GM23338 (cell line): ENCODE results near the gene GLB1L3. TPM values are rescaled to one million over a fixed set of nuclear protein-coding genes. Genes with fewer than 3 reads are reported as not detected.

ENCODE experiments used
- ATAC-seq: fragments of 200-7000 bp; cut with Tn5 transposase; 3 replicates; pipeline ENCODE4 v1.9.1; 2020
- DNase-seq: peaks from one replicate; pipeline ENCODE4 v3.0.0-alpha.2; 2015; ENCODE audit warnings: low spot score
- H2AFZ ChIP-seq: fragments of 200-600 bp; sonication (generic); 2 replicates; pipeline ENCODE4 v1.8.0; 2016; ENCODE audit warnings: antibody characterized with exemption, mild to moderate bottlenecking, moderate library complexity
- H3F3A ChIP-seq: fragments of 200-600 bp; sonication (generic); replicated peaks from 2 replicates; pipeline ENCODE4 v1.8.0; 2017; ENCODE audit warnings: antibody characterized with exemption, mixed run types, low read depth
- H3K27ac ChIP-seq: fragments of 200-600 bp; sonication (generic); 2 replicates; pipeline ENCODE4 v1.6.1; 2016; ENCODE audit warnings: low read depth
- H3K27me3 ChIP-seq: fragments of 200-600 bp; sonication (generic); 2 replicates; pipeline ENCODE4 v1.8.0; 2016; ENCODE audit warnings: mild to moderate bottlenecking, mixed run types, moderate library complexity; ENCODE audit not compliant: insufficient read depth
- H3K36me3 ChIP-seq: fragments of 200-600 bp; sonication (generic); 2 replicates; pipeline ENCODE4 v1.8.0; 2016; ENCODE audit warnings: mild to moderate bottlenecking; ENCODE audit not compliant: insufficient read depth
- H3K4me1 ChIP-seq: fragments of 200-600 bp; sonication (generic); 2 replicates; pipeline ENCODE4 v1.8.0; 2016; ENCODE audit warnings: mild to moderate bottlenecking, moderate library complexity; ENCODE audit not compliant: insufficient read depth
- H3K4me2 ChIP-seq: fragments of 200-600 bp; sonication (generic); 2 replicates; pipeline ENCODE4 v1.7.1; 2017; ENCODE audit warnings: mixed run types
- H3K4me3 ChIP-seq: fragments of 200-600 bp; sonication (generic); 2 replicates; pipeline ENCODE4 v1.6.1; 2016; ENCODE audit warnings: mixed run types
- H3K79me2 ChIP-seq: fragments of 200-600 bp; sonication (generic); replicated peaks from 2 replicates; pipeline ENCODE4 v1.8.0; 2017; ENCODE audit warnings: mild to moderate bottlenecking; ENCODE audit not compliant: insufficient read depth
- H3K9me2 ChIP-seq: fragments of 200-600 bp; sonication (generic); 2 replicates; pipeline ENCODE4 v1.8.0; 2017; ENCODE audit not compliant: insufficient read depth
- H4K20me1 ChIP-seq: fragments of 200-600 bp; sonication (generic); replicated peaks from 2 replicates; pipeline ENCODE4 v1.8.0; 2017; ENCODE audit warnings: mild to moderate bottlenecking; ENCODE audit not compliant: insufficient read depth
- H3K27ac Mint-ChIP-seq: 2 replicates; pipeline ENCODE4 v1.8.0; 2020; ENCODE audit warnings: inconsistent platforms, mild to moderate bottlenecking, moderate library complexity, mixed read lengths
- H3K27me3 Mint-ChIP-seq: 3 replicates; pipeline ENCODE4 v1.8.0; 2022; ENCODE audit warnings: low read depth, mild to moderate bottlenecking, moderate library complexity, mixed read lengths, inconsistent platforms; ENCODE audit not compliant: insufficient read depth, poor library complexity
- H3K36me3 Mint-ChIP-seq: 3 replicates; pipeline ENCODE4 v1.8.0; 2021; ENCODE audit warnings: low read depth, mild to moderate bottlenecking, inconsistent platforms, moderate library complexity, mixed read lengths
- H3K4me1 Mint-ChIP-seq: 3 replicates; pipeline ENCODE4 v1.8.0; 2020; ENCODE audit warnings: mild to moderate bottlenecking, inconsistent platforms, mixed read lengths
- H3K4me3 Mint-ChIP-seq: 3 replicates; pipeline ENCODE4 v1.8.0; 2021; ENCODE audit warnings: moderate library complexity, mild to moderate bottlenecking, inconsistent platforms, mixed read lengths
- H3K9me3 Mint-ChIP-seq: 3 replicates; pipeline ENCODE4 v1.8.0; 2020; ENCODE audit warnings: moderate library complexity, mild to moderate bottlenecking, inconsistent platforms, mixed read lengths
- CREB1 ChIP-seq: fragments of 250-450 bp; sonication (Bioruptor Pico); IDR thresholded peaks from 2 replicates; pipeline ENCODE4 v1.5.0; 2020; ENCODE audit warnings: low read depth, mild to moderate bottlenecking, moderate library complexity
- CTCF ChIP-seq, 2 experiments: fragments of 200-600 bp in 1 of 2; sonication (generic) in 1 of 2; conservative IDR thresholded peaks; 2 replicates each; pipeline versions ENCODE4 v1.5.1 to v1.6.1; 2016 to 2017; ENCODE audit warnings: antibody characterized with exemption in 2 of 2, low read depth in 2 of 2, mild to moderate bottlenecking in 2 of 2, moderate library complexity in 1 of 2
- ETS1 ChIP-seq: IDR thresholded peaks from 2 replicates; pipeline ENCODE4 v1.6.1; 2016; ENCODE audit warnings: antibody characterized with exemption
- EZH2 ChIP-seq: fragments of 200-600 bp; sonication (generic); IDR thresholded peaks from one replicate; pipeline ENCODE4 v1.8.0; 2017; ENCODE audit warnings: antibody characterized with exemption, mild to moderate bottlenecking, low read depth; ENCODE audit not compliant: unreplicated experiment
- EZH2phosphoT487 ChIP-seq: fragments of 200-600 bp; sonication (generic); IDR thresholded peaks from one replicate; pipeline ENCODE4 v1.8.1; 2018; ENCODE audit warnings: antibody characterized with exemption; ENCODE audit not compliant: unreplicated experiment
- JUNB ChIP-seq: IDR thresholded peaks from one replicate; pipeline ENCODE4 v1.6.1; 2016; ENCODE audit warnings: antibody characterized with exemption; ENCODE audit not compliant: unreplicated experiment
- NANOG ChIP-seq: IDR thresholded peaks from 2 replicates; pipeline ENCODE4 v1.6.1; 2016; ENCODE audit warnings: antibody characterized with exemption, borderline replicate concordance
- POLR2AphosphoS5 ChIP-seq: IDR thresholded peaks from 2 replicates; pipeline ENCODE4 v1.6.1; 2016; ENCODE audit warnings: antibody characterized with exemption, low read depth
- REST ChIP-seq: IDR thresholded peaks from one replicate; pipeline ENCODE4 v1.6.1; 2018; ENCODE audit warnings: antibody characterized with exemption; ENCODE audit not compliant: unreplicated experiment
- STAT1 ChIP-seq: IDR thresholded peaks from one replicate; pipeline ENCODE4 v1.6.1; 2016; ENCODE audit warnings: antibody characterized with exemption; ENCODE audit not compliant: unreplicated experiment
- ZNF114 ChIP-seq: fragments of 250-450 bp; sonication (Bioruptor Pico); IDR thresholded peaks from 2 replicates; pipeline ENCODE4 v1.5.0; 2020; ENCODE audit warnings: mild to moderate bottlenecking, moderate library complexity
- ZNF331 ChIP-seq: fragments of 250-450 bp; sonication (Bioruptor Pico); IDR thresholded peaks from 2 replicates; pipeline ENCODE4 v1.5.0; 2020; ENCODE audit warnings: low read depth, mild to moderate bottlenecking, moderate library complexity
- ZNF462 ChIP-seq: fragments of 250-450 bp; sonication (Bioruptor Pico); IDR thresholded peaks from 2 replicates; pipeline ENCODE4 v1.5.0; 2020; ENCODE audit warnings: mild to moderate bottlenecking, moderate library complexity
- polyA plus RNA-seq: library from polyadenylated mRNA; unstranded; fragments of >200 nt; fragmentation: Nextera tagmentation; extraction: Ambion mirVana; gene quantifications from 2 replicates; pipeline ENCODE4 v1.2.1, GENCODE V29; 2016
- total RNA-seq: library from RNA; depleted of rRNA; stranded (reverse); fragments of >200 nt; shearing (Covaris generic); gene quantifications from 2 replicates; pipeline ENCODE4 v1.2.3, GENCODE V29; 2014

GLB1L3 gene
- total and polyA plus RNA-seq, 2 experiments from 2014 or later = 28.8 to 33.1 TPM

- no peak for DNase-seq
- no peaks in the 10 kb centered on the region for H3F3A ChIP-seq
- H3K27me3 ChIP-seq = no peaks in the 10 kb centered on the region
- no peaks in the 10 kb centered on the region for H3K9me3 Mint-ChIP-seq
- no peaks in the 10 kb centered on the region for H3K79me2 ChIP-seq
- H3K4me3 Mint-ChIP-seq = no peak overlapping the region
- H4K20me1 ChIP-seq = no peaks in the 10 kb centered on the region
- no peak overlapping the region for H3K4me3 ChIP-seq
- H3K36me3 Mint-ChIP-seq = no peaks in the 10 kb centered on the region
- H3K4me2 ChIP-seq = no peak overlapping the region
- no peaks in the 10 kb centered on the region for H3K36me3 ChIP-seq
- no peak for ATAC-seq
- no peak overlapping the region for H3K27ac ChIP-seq
- H3K27ac Mint-ChIP-seq = no peak overlapping the region
- no peaks in the 10 kb centered on the region for H3K9me2 ChIP-seq
- peaks cover 7% of the 10 kb centered on the region for H3K4me1 Mint-ChIP-seq
- TF ChIP-seq REST = no peak
- no peak for TF ChIP-seq NANOG
- no peak for TF ChIP-seq ZNF114
- TF ChIP-seq ZNF331 (CRISPR knock-in tag) = no peak
- no peak for TF ChIP-seq STAT1
- no peak for TF ChIP-seq JUNB
- TF ChIP-seq EZH2 = no peak
- TF ChIP-seq EZH2phosphoT487 = no peak
- no peak for TF ChIP-seq ZNF462 (CRISPR knock-in tag)
- TF ChIP-seq CTCF (conservative IDR thresholded peaks at IDR 0.05; ENCODE audit: low read depth in 2 of 2) = no peak
- no peak for TF ChIP-seq CREB1 (CRISPR knock-in tag)
- TF ChIP-seq ETS1 = no peak
- no peak for TF ChIP-seq POLR2AphosphoS5
- peaks cover 5% of the 10 kb centered on the region for H3K27me3 Mint-ChIP-seq
- no peaks in the 10 kb centered on the region; the same call in 1 of the 2 replicates for H3K4me1 ChIP-seq
- H2AFZ ChIP-seq = no peak overlapping the region
Observed at GRCh38 chr11:134343646-134344045, 67.5 kb downstream of the GLB1L3 start.
